GM19328 (cell line): ENCODE data around the gene ALG8.
"Not testable (repeated sequence)": the region's sequence is repeated elsewhere in the genome, so short reads cannot be mapped to it uniquely, and the experiment has no call there.

Source experiments
- ATAC-seq: cut with Tn5 transposase; IDR thresholded peaks from one replicate; pipeline ENCODE4 v1.9.1; 2021; ENCODE audit warnings: mild to moderate bottlenecking, moderate library complexity; ENCODE audit not compliant: unreplicated experiment

ALG8 gene

DNA sequence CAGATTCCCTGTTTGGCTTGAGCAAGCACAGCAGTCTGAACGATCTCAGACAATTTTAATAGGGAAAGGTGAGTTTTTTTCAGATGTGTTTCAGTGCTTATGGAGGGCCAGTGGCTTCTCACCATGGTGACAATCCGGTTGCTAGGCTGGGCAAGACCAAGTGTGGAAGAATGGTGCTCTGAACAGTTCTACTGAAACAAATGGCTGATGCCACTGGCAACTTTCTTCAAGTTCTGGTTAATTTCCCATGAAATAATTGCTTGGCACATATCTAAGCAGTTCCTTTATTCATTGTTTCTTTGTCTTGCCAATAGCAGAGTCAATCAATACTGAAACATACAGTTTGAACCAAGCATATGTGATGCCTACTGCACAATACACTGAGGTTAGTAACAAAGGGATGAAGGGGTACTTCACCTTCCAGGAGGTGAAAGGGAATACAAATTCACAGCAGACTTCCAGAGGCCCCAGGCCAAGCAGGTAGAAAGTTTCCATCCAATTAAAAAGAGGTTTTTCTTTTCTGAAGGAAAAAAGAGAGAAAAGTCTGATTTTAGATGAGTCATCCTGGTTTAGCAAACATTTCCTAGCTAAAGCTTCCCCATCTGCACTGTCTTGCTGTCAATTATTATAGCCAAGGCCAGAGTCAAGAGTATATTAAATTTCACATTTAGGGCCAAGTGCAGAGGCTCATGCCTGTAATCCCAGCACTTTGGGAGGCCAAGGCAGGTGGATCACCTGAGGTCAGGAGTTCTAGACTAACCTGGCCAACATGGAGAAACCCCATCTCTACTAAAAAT, 38.6 kb downstream of the ALG8 start:
- ATAC-seq, result no peak

DNA sequence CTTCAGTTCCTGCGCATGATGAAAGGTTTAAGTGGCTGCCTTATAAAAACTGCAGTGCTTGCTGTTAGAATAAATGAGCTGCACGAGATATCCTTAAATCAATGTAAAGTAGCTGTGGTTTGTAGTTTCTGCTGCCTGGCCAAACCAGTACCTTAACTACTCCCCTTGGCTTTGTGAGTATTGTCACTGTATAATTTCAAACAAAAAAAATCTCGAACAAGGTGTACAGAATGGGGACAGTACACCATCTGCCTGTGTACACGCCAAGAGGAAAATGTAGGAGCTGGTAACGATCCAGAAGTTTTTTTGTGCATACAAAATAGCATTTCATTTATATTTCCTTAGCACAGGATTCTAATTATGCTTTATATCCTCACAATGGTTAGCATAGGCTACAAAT, 39.2 kb downstream of the ALG8 start:
- ATAC-seq, result no peak

DNA sequence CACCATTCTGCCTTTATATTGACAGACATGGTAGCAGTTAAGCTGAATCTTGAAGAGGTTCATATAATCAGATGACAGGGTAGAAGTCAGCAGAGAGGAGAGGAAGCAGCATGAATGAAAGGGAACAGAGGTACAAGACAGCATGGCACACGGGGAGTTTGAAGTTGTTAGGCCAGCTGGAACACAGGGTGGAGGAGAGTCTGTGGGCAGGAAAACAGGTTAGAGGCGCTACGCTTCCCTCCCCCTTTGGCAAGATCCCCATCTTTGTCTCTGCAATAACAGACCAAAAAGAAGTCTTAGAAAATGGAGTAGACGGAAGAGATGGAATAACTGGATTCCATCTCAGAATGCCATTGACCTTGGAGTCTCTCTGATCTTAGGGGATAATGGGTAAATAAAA, 39.8 kb downstream of the ALG8 start:
- no peak for ATAC-seq

DNA sequence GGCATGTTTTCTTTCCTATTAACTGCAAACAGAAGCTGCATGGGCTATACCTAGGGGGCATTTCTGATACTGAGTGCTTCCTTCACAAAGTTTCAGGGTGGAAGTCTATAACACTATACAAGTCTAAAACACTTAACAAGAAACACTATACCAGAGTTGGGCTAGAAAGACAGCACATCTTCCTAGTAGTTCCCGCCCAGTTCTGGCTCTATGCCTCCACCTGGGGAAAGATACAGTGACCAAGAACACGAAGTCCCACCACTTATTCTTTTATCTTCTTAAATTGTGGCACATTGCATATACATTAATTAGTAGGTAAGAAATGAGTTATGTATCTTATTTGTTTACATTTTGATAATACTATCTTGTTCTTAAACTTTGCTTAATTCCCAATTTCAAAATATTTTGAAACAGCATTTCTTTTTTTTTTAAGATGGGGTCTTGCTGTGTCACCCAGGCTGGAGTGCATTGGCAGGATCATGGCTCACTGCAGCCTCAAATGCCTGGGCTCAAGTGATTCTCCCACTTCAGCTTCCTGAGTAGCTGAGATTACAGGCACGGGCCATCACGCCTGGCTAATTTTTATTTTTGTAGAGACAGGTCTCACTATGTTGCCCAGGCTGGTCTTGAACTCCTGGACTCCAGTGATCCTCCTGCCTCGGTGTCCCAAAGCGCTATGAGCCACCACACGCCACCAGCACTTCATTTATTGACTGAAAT, 41.6 kb downstream of the ALG8 start:
- ATAC-seq, result no peak

DNA sequence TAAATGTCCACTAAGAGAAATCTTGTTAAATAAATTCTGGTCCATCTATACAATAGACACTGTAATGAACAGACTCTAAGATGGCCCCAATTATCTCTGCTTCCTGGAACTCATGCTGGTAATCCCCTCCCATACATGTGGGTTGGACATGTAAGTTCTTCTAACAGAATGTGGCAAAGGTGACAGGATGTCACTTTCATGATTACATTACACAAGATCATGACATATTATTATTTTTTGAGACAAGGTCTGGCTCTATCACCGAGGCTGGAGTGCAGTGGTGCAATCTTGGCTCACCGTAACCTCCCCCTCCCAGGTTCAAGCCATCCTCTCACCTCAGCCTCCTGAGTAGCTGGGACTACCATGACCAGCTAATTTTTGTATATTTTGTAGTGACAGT, 45.2 kb downstream of the ALG8 start:
- ATAC-seq, result no peak

DNA sequence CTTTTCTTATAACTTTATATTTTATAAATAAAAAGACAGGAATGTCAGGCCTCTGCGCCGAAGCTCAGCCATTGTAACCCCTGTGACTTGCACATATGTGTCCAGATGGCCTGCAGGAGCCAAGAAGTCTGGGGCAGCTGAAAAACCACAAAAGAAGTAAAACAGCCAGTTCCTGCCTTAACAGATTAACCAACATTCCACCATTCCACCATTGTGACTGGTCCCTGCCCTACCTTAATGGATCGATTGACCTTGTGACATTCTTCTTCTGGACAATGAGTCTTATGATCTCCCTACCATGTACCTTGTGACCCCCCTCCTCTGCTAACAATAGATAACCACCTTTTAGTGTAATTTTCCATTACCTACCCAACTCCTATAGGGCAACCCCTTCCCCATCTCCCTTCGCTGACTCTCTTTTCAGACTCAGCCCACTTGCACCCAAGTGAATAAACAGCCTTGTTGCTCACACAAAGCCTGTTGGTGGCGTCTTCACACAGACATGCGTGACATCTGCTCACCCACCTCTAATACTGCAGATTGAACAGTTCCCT, 52.8 kb downstream of the ALG8 start:
- not testable (repeated sequence) for ATAC-seq

DNA sequence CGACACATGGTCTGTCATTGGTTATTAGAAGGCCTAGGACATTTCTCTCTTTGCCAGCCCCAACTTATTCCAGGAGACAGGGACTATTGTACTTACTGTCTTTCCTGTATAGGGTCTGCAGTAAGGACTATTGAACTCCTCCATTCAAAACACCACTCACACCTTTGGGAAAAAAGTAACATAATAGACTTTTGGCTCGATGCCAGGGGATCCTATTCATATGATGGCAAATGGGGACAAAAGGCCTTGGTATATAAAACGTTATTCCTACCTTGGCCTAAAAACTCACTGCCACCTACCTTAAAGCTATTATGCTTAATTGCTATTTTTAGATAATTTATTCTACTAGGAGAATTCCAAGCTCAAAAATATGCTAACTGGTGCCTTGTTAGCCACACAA, 53.5 kb downstream of the ALG8 start:
- no peak for ATAC-seq

DNA sequence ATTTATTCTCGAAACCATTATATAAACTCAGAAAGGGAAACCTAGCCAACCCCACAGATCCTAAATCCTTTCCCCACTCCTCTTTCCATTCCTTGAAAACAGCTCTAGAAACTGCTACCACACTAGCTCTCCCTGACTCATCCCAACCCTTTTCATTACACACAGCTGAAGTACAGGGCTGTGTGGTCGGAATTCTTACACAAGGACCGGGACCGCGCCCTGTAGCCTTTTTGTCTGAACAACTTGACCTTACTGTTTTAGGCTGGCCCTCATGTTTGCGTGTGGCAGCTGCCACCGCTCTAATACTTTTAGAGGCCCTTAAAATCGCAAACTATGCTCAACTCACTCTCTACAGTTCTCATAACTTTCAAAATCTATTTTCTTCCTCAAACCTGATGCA, 54.9 kb downstream of the ALG8 start:
- not testable (repeated sequence) for ATAC-seq

DNA sequence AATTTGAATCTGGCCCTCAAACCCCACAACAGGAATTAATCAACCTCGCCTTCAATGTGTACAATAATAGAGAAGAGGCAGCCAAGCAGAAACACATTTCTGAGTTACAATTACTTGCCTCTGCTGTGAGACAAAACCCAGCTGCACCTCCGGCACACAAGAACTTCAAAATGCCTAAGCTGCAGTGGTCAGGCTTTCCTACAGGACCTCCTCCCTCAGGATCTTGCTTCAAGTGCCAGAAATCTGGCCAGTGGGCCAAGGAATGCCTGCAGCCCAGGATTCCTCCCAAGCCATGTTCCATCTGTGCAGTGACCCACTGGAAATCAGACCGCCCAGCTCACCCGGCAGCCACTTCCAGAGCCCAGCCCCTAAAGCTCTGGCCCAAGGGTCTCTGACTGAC, 56.4 kb downstream of the ALG8 start:
- no peak for ATAC-seq

DNA sequence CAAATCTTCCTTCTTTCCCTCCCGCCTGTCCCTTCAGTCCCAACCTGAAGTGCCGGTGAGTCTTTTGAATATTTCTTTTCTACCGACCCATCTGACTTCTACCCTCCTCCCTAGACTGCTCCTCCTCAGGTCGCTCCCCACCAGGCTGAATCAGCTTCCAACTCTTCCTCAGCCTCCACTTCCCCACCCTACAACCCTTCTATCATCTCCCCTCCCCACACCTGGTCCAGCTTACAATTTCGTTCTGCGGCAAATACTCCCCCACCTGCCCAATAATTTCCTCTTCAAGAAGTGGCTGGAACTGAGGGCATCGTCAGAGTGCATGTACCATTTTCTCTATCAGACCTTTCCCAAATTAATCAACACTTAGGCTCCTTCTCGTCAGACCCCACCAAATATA, 57.3 kb downstream of the ALG8 start:
- no peak for ATAC-seq

DNA sequence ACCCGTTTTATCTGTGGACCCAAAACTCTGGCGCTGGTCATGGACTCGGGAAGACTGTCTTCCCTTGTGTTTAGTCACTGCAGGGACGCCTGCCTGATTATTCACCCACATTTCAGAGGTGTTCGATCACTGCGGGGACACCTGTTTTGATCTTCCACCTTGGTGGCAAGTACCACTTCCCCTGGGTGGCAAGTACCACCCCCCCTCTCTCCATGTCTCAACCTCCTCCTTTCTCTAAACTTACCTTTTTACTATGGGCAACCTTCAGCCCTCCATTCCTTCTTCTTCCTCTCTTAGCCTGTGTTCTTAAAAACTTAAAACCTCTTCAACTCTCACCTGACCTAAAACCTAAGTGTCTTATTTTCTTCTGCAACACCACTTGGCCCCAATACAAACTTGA, 57.8 kb downstream of the ALG8 start:
- no peak for ATAC-seq

DNA sequence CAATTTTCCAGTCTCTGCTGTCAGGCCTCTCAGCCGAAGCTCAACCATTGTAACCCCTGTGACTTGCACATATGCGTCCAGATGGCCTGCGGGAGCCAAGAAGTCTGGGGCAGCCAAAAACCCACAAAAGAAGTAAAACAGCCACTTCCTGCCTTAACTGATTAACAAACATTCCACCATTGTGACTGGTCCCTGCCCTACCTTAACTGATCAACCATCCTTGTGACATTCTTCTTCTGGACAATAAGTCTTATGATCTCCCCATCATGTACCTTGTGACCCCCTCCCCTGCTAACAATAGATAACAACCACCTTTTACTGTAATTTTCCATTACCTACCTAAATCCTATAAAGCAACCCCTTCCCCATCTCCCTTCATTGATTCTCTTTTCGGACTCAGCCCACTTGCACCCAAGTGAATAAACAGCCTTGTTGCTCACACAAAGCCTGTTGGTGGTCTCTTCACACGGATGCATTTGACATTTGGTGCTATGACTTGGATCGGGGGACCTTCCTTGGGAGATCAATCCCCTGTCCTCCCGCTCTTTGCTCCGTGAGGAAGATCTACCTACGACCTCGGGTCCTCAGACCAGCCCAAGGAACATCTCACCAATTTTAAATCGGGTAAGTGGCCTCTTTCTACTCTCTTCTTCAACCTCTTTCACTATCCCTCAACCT, 58.5 kb downstream of the ALG8 start:
- no peak for ATAC-seq

DNA sequence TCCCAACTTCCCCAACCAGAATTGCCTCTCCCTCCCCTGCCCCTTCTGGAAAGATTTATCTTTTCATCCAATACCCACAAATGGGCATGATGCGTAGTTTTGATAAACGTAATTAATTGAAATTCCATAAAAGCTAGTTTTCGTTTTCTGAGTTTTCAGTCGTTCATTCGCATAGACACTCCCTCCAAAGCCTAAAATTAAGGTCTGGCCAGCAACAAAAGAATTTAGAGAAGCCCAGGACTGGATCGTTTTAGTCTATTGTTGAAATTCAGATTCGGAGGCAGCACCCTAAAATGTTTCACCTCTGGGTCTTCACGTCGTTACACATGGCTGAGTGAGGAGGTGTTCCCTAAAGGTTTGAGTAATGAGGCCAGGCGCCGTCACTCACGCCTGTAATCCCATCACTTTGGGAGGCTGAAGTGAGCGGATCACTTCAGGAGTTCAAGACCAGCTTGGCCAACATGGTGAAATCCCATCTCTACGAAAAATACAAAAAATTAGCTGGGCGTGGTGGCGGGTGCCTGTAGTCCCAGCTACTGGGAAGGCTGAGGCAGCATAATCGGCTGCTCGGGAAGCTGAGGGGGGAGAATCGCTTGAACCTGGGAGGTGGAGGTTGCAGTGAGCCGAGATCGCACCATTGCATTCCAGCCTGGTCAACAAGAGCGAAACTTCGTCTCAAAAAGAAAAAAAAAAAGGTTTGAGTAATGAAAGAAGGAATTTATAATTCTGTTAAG, 59.2 kb downstream of the ALG8 start:
- ATAC-seq, result no peak

DNA sequence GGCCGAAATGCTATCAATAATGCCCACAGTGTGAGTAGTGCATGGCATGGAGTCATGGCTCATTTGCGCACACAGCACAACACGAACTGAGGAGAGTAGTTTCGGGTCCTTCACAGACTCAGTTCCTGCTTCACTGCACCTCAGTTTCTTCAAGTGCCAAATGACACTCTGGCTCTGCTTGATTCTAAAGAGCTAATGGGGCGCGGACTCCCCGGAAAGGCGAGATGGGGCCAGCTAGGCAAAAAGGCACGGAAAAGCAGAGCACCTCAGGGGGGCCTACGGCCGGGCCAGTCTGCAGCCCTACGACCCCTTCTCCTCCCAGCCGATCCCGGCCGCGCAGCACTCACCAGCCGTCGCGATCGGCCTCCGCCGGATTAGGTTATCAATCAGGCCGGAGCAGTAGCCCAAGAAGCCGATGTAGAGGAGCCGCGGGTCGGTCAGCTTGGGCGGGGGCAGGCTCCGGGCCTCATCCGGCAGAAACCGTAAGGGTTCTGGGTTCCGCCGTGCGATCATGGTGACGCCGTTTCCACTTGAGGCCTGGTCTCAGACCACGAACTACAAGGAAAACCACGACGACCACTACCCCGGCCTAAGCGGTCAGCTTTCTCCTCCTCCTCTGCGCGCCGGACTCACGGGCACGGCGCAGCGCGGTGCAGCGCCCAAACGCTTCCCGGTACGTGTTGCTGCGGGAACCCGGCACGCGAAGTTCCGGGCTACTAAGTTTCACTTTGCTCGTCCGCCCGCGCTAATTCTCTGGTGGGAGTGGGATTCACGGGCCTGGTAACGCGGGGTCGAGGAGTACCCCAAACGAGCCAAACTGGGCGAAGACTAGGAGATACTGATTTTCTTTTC, 60.0 kb downstream of the ALG8 start, which contains the start of gene NDUFC2:
NDUFC2 (minus strand) TSS at position 631 of the 852 bp plus-strand sequence; CDS start at position 513, 118 bp downstream.
- peak; percentile 69 for ATAC-seq

DNA sequence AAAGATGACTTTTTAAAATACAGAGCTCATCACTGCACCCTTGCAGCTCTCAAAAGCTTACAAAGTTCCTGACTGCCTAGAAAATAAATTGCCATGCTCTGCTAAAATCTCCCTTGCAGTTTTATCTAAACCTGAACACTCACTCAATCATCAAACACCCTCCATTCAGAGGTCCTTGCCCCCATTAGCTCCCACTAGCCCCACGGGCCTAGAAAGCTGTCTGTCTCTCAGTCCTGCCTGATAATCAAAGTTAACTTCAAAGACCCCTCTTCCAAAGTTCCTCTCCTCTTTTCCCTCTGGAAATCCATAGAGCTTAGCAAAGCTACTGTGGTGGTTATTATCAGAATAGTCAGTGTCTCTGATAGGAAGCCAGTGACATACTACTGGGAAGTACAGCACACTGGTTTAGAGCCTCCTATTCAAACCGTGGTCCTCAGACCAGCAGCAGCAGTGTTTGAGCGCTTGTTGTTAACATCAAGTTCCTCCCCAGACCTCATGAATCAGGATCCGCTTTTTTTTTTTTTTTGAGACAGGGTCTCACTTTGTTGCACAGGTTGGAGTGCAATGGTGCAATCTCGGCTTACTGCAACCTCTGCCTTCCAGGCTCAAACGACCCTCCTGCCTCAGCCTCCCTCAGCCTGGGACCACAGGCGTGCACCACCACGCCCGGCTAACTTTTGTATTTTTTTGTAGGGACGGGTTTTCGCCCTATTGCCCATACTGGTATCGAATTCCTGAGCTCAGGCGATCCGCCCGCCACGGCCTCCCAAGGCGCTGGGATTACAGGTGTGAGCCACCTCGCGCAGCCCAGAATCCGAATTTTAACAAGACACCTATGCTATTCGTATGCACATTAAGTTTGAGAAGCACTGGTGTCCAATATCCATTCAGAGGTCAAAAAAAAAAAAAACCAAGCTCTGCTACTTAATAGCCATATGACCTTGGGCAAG, 60.9 kb downstream of the ALG8 start:
- no peak for ATAC-seq

DNA sequence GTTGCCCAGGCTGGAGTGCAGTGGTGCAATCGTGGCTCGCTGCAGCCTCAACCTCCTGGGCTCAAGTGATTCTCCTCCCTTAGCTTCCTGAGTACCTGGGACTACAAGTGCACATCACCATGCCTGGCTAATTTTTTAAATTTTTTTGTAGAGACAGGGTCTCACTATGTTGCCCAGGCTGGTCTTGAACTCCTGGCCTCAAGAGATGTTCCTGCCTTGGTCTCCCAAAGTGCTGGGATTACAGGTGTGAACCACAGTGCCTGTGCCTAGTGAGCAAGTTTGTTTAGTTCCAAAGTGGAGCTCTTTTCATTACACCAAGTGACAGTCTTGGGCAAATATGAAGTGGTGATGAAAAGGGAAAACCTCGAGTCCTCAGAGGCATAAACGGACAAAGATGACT, 61.8 kb downstream of the ALG8 start:
- not testable (repeated sequence) for ATAC-seq

DNA sequence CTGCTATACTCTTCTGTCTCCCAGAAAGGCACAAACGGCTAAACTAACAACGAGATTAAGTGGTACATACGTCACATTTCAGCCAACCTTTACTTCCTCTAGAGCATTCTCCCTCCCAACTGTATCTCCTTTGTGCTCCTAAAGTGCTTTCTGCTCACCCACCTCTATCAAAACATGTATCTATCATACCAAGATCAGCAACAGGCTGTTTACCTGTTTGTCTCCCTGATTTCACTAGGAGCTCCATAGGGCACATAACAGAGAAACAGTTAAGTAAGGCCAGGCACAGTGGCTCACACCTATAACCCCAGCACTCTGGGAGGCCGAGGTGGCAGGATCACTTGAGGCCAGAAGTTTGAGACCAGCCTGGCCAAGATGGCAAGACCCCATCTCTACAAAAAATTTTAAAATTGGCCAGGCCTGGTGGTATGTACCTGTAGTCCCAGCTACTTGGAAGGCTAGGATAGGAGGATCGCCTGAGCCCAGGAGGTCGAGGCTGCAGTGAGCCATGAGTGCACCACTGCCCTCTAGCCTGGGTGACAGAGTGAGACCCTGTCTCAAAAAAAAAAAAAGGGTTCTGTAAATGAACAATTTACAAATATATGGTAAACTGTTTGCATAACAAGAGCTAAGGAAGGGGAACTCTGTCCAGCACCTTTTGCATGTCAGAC, 62.6 kb downstream of the ALG8 start:
- ATAC-seq, result no peak

DNA sequence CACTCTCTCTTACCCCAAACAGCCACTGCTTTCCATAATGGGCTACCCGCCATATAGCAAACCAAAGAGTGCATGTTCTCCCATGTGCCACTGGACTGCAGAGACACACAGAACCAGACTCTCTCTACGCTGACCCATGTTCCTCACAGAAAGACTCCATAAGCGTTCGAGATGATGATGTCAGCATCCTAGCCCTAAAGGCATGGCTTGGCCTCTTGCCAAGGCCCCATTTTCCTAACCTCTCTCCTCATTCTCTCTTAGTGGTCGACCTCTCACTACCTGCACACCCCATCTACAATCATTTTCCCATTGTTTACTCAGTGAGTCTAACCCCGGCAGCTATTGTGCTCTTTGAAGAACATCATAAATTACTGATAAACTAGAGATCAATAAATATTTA, 64.7 kb downstream of the ALG8 start:
- ATAC-seq, result no peak
